Tibial nerve (tissue), 4 donors: ENCODE results near the gene TRERF1. TPM values are rescaled to one million over a fixed set of nuclear protein-coding genes. Genes with fewer than 3 reads are reported as not detected.

ENCODE experiments used
- DNase-seq, 2 donors: peaks; one replicate each; pipeline ENCODE4 v3.0.0-alpha.2; 2019; ENCODE audit warnings: low spot score in 2 of 2
- H3K27ac ChIP-seq, 4 donors: fragments of 200-600 bp; sonication (generic) in 3 of 4; one replicate each; pipeline ENCODE4 v1.5.1; 2017 to 2019; ENCODE audit warnings: mild to moderate bottlenecking in 1 of 4
- H3K27me3 ChIP-seq, 2 donors: fragments of 200-600 bp; sonication (generic) in 1 of 2; one replicate each; pipeline versions ENCODE4 v1.5.1 to v1.6.0; 2017 to 2019
- H3K36me3 ChIP-seq, 3 donors: fragments of 200-600 bp; sonication (generic); one replicate each; pipeline ENCODE4 v1.5.1; 2018 to 2019
- H3K4me1 ChIP-seq, 4 donors: fragments of 200-600 bp; sonication (generic) in 3 of 4; one replicate each; pipeline ENCODE4 v1.5.1; 2017 to 2019
- H3K4me3 ChIP-seq, 4 donors: fragments of 200-600 bp; sonication (generic) in 3 of 4; one replicate each; pipeline ENCODE4 v1.5.1; 2017 to 2019; ENCODE audit warnings: mild to moderate bottlenecking in 1 of 4, moderate library complexity in 1 of 4
- H3K9me3 ChIP-seq, 4 donors: fragments of 200-600 bp; sonication (generic) in 3 of 4; one replicate each; pipeline ENCODE4 v1.5.1; 2017 to 2019
- EP300 ChIP-seq, 2 donors: sonication (generic); formaldehyde crosslinking; IDR thresholded peaks; one replicate each; pipeline ENCODE4 v1.6.1; 2017; ENCODE audit warnings: antibody characterized with exemption in 2 of 2, mild to moderate bottlenecking in 1 of 2
- POLR2A ChIP-seq, 2 donors: fragments of 450-650 bp; IDR thresholded peaks; one replicate each; pipeline ENCODE4 v1.6.1; 2017; ENCODE audit warnings: antibody characterized with exemption in 2 of 2, mild to moderate bottlenecking in 2 of 2, moderate library complexity in 2 of 2
- WGBS, 2 donors: methylation state at CpG; one replicate each; pipeline ENCODE4 v1.1.5; 2018; 5-methylcytosine and 5-hydroxymethylcytosine counted together
- total RNA-seq, 4 donors: library from RNA; depleted of rRNA; stranded (reverse); fragments of >200 nt; gene quantifications; one replicate each; pipeline ENCODE4 v1.1.0, GENCODE V29; 2016
- TF ChIP-seq, protein P1 (sequence below), 5 experiments: fragments of 200-600 bp in 3 of 5; fragments of 450-650 bp in 2 of 5; sonication (generic) in 3 of 5; IDR thresholded peaks; one replicate each; pipeline ENCODE4 v1.5.1; 2016 to 2019; ENCODE audit warnings: antibody characterized with exemption in 5 of 5, mild to moderate bottlenecking in 3 of 5, moderate library complexity in 2 of 5

Gene TRERF1
- total RNA-seq, 4 donors from 2014 or later: 4.2 to 7.2 (median 4.9) TPM

DNA sequence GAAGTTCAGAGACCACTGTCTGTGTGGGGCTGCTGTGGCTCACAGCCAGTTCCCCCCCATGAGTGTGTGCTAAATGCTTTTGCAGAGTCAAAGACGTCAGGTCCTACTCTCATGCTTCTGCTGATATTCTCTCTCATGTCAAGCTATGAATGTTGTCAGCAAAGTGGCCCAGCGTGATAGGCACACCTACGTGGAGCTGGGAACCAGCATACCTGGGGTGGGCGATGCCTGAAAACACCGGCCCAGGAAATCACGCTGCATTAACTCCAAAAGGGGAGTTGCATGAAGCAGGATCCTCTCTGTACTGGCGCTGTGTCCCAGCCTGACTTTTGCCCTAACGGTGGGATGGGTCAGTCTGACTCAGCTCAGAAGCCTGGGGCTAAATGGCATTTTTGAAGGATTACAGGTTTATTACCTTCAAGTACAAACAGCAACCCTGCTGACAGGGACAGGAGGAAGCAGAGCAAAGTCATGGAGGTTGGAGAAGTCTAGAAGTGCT, 225.0 kb downstream of the TRERF1 start:
- Histone ChIP-seq H3K27me3 (no peaks in the 10 kb centered on the region), H3K36me3 (peaks cover 0 to 45% (median 0%) of the 10 kb centered on the region in 3 donors), H3K9me3 (no peaks in the 10 kb centered on the region), H3K27ac (no peak overlapping the region), H3K4me1 (no peaks in the 10 kb centered on the region), H3K4me3 (no peak overlapping the region)
- 60 to 73% methylated on average over 8 of the region's 8 CpGs for WGBS, 2 donors
- DNase-seq: no peak
- no peak for TF ChIP-seq EP300 (IDR thresholded peaks at IDR 0.05)
- TF ChIP-seq, protein P1, sequence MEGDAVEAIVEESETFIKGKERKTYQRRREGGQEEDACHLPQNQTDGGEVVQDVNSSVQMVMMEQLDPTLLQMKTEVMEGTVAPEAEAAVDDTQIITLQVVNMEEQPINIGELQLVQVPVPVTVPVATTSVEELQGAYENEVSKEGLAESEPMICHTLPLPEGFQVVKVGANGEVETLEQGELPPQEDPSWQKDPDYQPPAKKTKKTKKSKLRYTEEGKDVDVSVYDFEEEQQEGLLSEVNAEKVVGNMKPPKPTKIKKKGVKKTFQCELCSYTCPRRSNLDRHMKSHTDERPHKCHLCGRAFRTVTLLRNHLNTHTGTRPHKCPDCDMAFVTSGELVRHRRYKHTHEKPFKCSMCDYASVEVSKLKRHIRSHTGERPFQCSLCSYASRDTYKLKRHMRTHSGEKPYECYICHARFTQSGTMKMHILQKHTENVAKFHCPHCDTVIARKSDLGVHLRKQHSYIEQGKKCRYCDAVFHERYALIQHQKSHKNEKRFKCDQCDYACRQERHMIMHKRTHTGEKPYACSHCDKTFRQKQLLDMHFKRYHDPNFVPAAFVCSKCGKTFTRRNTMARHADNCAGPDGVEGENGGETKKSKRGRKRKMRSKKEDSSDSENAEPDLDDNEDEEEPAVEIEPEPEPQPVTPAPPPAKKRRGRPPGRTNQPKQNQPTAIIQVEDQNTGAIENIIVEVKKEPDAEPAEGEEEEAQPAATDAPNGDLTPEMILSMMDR (IDR thresholded peaks at IDR 0.05): no peak
- TF ChIP-seq POLR2A (IDR thresholded peaks at IDR 0.05): no peak

DNA sequence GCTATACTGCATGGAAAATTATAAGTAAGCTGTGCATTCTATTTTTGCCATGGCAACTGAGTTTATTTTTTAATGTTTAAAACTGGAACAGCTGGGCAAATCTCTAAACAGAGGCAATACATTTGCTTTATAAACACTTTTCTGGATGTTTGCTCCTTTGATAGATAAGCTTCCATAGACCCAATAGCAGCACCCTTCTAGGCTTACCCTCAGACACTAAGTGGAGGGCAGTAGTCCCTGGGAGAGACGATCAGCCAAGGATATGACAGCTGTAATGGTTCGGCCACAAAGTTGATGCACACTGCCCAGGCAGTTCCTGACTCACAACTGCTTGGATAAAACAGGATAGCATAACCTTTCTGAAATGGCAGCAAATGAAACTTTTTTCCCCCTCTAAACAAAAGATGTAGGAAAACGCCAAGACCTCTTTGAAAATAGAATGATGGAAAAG, 225.5 kb downstream of the TRERF1 start:
- 50 to 55% methylated on average over 3 of the region's 3 CpGs for WGBS, 2 donors
- no peak for TF ChIP-seq EP300 (IDR thresholded peaks at IDR 0.05)
- TF ChIP-seq, protein P1 (IDR thresholded peaks at IDR 0.05): no peak
- TF ChIP-seq POLR2A (IDR thresholded peaks at IDR 0.05): no peak

DNA sequence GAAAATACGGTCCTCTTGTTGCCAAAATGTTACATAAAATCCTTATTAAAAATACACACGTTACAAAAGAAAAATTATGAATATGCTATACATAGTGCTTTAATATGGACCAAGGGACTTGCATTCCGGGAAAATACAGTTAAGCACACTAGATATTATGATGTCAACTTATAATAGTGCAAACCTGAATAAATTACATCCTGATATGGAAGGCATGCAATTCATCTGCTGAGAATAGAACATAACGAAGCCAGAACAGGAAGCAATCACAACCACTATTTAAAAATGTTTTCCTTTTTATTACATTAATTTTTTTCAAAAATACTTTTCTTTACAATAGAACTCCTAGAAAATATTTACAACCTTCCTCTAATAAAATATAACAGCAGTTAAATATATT, 226.3 kb downstream of the TRERF1 start:
- no peak for DNase-seq
- no peak overlapping the region for H3K4me3 ChIP-seq
- no peaks in the 10 kb centered on the region for H3K4me1 ChIP-seq
- no peak for TF ChIP-seq EP300 (IDR thresholded peaks at IDR 0.05)
- TF ChIP-seq, protein P1 (IDR thresholded peaks at IDR 0.05): no peak
- no peak for TF ChIP-seq POLR2A (IDR thresholded peaks at IDR 0.05)
- no peaks in the 10 kb centered on the region for H3K9me3 ChIP-seq
- no peaks in the 10 kb centered on the region for H3K27me3 ChIP-seq
- H3K36me3 ChIP-seq: peaks cover 0 to 33% (median 0%) of the 10 kb centered on the region in 3 donors
- WGBS, 2 donors: 43 to 44% methylated on average over 4 of the region's 4 CpGs
- H3K27ac ChIP-seq: no peak overlapping the region

More for the DNA sequence above, 225.5 kb downstream of the TRERF1 start:
- Histone ChIP-seq H3K9me3 (no peaks in the 10 kb centered on the region), H3K27me3 (no peaks in the 10 kb centered on the region), H3K27ac (no peak overlapping the region), H3K4me1 (no peaks in the 10 kb centered on the region), H3K4me3 (no peak overlapping the region), H3K36me3 (peaks cover 0 to 40% (median 0%) of the 10 kb centered on the region in 3 donors)
- no peak for DNase-seq

DNA sequence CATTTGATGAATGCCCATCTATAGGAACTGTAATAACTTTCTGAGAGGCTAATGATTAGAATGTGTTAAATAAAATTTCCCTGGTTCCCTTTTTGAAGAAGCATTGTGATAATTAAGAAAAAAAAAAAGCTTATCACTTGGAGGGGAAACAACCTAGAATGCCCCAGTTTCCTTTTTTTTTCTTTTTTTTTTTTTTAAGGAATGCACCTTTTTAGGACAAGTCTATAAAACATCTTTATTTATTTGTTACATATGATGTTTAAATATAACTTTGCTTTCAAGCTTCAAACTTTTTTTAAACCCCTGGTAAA, 226.7 kb downstream of the TRERF1 start:
- Histone ChIP-seq H3K36me3 (peaks cover 0 to 33% (median 0%) of the 10 kb centered on the region in 3 donors), H3K4me1 (no peaks in the 10 kb centered on the region), H3K27me3 (no peaks in the 10 kb centered on the region), H3K9me3 (no peaks in the 10 kb centered on the region), H3K4me3 (no peak overlapping the region), H3K27ac (no peak overlapping the region)
- TF ChIP-seq POLR2A (IDR thresholded peaks at IDR 0.05) (no peak), EP300 (IDR thresholded peaks at IDR 0.05) (no peak)
- TF ChIP-seq, protein P1 (IDR thresholded peaks at IDR 0.05): no peak
- DNase-seq: no peak

DNA sequence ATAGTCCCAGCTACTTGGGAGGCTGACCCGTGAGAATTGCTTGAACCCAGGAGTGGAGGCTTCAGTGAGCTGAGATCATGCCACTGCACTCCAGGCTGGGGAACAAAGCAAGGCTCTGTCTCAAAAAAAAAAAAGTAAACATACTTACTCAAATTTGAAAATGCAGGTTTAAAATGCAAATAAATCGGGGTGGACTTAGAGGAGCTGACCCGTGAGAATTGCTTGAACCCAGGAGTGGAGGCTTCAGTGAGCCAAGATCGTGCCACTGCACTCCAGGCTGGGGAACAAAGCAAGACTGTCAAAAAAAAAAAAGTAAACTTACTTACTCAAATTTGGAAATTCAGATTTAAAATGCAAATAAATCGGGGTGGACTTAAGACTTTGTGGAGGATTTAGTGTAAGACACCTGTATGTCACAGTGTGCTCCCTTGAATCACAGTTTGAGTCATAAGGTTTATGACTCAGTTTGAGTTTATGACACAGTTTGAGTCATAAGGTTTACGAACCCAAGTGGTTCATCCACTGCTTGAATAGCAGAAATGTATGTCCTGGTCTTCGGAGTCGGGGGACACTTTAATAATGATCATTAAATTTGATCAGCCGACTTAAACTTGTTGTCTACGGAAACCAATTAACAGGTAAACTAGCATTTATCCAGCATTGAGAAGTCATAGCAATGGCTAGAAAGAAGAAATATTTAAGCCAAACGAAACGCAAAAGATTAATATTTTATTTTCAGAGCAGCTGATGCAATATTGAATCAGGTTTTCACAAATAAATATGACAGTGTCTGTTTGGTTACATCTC, 227.3 kb downstream of the TRERF1 start:
- DNase-seq: no peak
- Histone ChIP-seq H3K36me3 (peaks cover 0 to 28% (median 0%) of the 10 kb centered on the region in 3 donors), H3K4me1 (no peaks in the 10 kb centered on the region), H3K4me3 (no peak overlapping the region), H3K27me3 (no peaks in the 10 kb centered on the region), H3K27ac (no peak overlapping the region), H3K9me3 (no peaks in the 10 kb centered on the region)
- WGBS, 2 donors: 69 to 72% methylated on average over 12 of the region's 12 CpGs
- TF ChIP-seq POLR2A (IDR thresholded peaks at IDR 0.05): no peak
- TF ChIP-seq, protein P1 (IDR thresholded peaks at IDR 0.05): no peak
- no peak for TF ChIP-seq EP300 (IDR thresholded peaks at IDR 0.05)
